ENCODE results near the gene SLC11A1.

SLC11A1 gene

DNA sequence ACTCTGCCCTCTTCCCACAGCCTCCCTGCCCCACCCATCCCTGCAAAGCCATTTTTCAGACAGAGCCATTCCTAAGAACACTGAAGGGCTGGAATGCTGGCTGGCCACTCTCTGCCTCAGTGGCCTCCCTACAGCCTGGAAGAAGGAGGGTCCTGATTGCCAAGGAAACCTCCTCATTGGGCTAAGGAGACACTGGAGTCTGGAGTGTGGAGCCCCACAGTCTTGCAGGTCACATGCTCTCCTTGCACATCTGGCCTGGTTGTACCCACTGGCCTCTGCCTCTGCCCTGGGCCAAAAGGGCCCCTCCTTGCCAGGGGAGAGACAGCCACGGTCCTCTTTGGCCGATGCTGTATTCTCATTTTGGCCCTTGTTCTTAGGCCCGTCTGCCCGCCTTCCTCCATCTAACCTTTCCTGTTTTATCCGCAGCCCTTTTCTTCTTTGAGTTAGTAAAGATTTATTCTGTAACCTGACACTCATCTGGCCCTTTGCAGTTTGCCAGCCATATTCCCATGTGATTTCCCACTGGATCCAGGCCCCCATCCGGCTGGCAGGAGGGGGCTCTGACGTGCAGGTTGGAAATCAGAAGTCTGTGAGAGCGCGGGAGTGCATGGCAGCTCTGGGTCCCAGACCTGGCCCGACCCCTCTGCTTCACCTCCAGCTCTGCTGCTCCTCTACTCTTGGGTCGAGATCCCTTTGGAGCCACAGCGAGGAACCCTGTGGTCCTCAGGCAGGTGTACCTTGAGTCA is 36.4 kb upstream of the SLC11A1 start:
- H3K4me3 ChIP-seq (replicated peaks; ENCODE audit: insufficient read depth, low read length) = no peak overlapping the region
- DNase-seq (ENCODE audit: low read depth in 1 of 2, low spot score in 1 of 2) = no peak
- TF ChIP-seq SPI1 (IDR thresholded peaks at IDR 0.05; ENCODE audit: borderline replicate concordance, low read depth) (no peak), GABPA (IDR thresholded peaks at IDR 0.05; ENCODE audit: low read depth) (no peak), POLR2AphosphoS5 (IDR thresholded peaks at IDR 0.05; ENCODE audit: low read depth) (no peak)
- TF ChIP-seq, protein P1, sequence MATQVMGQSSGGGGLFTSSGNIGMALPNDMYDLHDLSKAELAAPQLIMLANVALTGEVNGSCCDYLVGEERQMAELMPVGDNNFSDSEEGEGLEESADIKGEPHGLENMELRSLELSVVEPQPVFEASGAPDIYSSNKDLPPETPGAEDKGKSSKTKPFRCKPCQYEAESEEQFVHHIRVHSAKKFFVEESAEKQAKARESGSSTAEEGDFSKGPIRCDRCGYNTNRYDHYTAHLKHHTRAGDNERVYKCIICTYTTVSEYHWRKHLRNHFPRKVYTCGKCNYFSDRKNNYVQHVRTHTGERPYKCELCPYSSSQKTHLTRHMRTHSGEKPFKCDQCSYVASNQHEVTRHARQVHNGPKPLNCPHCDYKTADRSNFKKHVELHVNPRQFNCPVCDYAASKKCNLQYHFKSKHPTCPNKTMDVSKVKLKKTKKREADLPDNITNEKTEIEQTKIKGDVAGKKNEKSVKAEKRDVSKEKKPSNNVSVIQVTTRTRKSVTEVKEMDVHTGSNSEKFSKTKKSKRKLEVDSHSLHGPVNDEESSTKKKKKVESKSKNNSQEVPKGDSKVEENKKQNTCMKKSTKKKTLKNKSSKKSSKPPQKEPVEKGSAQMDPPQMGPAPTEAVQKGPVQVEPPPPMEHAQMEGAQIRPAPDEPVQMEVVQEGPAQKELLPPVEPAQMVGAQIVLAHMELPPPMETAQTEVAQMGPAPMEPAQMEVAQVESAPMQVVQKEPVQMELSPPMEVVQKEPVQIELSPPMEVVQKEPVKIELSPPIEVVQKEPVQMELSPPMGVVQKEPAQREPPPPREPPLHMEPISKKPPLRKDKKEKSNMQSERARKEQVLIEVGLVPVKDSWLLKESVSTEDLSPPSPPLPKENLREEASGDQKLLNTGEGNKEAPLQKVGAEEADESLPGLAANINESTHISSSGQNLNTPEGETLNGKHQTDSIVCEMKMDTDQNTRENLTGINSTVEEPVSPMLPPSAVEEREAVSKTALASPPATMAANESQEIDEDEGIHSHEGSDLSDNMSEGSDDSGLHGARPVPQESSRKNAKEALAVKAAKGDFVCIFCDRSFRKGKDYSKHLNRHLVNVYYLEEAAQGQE (IDR thresholded peaks at IDR 0.05; ENCODE audit: insufficient replicate concordance, low read depth) = no peak
- TF ChIP-seq, protein P2, sequence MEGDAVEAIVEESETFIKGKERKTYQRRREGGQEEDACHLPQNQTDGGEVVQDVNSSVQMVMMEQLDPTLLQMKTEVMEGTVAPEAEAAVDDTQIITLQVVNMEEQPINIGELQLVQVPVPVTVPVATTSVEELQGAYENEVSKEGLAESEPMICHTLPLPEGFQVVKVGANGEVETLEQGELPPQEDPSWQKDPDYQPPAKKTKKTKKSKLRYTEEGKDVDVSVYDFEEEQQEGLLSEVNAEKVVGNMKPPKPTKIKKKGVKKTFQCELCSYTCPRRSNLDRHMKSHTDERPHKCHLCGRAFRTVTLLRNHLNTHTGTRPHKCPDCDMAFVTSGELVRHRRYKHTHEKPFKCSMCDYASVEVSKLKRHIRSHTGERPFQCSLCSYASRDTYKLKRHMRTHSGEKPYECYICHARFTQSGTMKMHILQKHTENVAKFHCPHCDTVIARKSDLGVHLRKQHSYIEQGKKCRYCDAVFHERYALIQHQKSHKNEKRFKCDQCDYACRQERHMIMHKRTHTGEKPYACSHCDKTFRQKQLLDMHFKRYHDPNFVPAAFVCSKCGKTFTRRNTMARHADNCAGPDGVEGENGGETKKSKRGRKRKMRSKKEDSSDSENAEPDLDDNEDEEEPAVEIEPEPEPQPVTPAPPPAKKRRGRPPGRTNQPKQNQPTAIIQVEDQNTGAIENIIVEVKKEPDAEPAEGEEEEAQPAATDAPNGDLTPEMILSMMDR (IDR thresholded peaks at IDR 0.05; ENCODE audit: insufficient read depth, low read length) = no peak
- no peak overlapping the region for H3K27ac ChIP-seq (replicated peaks)
- no peaks in the 10 kb centered on the region for H3K27me3 ChIP-seq (ENCODE audit: insufficient read depth, poor library complexity, severe bottlenecking)

- no peak for DNase-seq (ENCODE audit: low read depth in 1 of 2, low spot score in 1 of 2)
- no peaks in the 10 kb centered on the region for H3K27me3 ChIP-seq (ENCODE audit: insufficient read depth, poor library complexity, severe bottlenecking)
- no peak overlapping the region for H3K27ac ChIP-seq (replicated peaks)
- H3K4me3 ChIP-seq (replicated peaks; ENCODE audit: insufficient read depth, low read length) = no peak overlapping the region
- TF ChIP-seq GABPA (IDR thresholded peaks at IDR 0.05; ENCODE audit: low read depth) = no peak
- no peak for TF ChIP-seq SPI1 (IDR thresholded peaks at IDR 0.05; ENCODE audit: borderline replicate concordance, low read depth)
- TF ChIP-seq POLR2AphosphoS5 (IDR thresholded peaks at IDR 0.05; ENCODE audit: low read depth) = no peak
- TF ChIP-seq, protein P1 (IDR thresholded peaks at IDR 0.05; ENCODE audit: insufficient replicate concordance, low read depth) = no peak
- TF ChIP-seq, protein P2 (IDR thresholded peaks at IDR 0.05; ENCODE audit: insufficient read depth, low read length) = no peak
These were observed 34.9 kb upstream of the SLC11A1 start for GRCh38 chr2:218347172-218347571.

DNA sequence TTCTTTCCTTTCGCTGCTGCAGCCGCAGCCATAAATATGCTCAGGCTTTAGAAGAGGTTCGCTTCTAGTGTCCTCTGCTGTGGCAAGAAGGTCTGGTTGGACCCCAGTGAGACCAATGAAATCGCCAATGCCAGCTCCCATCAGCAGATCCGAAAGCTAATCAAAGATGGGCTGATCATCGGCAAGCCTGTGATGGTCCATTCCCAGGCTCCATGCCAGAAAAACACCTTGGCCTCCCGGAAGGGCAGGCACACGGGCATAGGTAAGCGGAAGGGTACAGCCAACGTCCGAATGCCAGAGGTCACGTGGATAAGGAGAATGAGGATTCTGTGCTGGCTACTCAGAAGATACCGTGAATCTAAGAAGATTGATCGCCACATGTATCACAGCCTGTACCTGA is 28.0 kb upstream of the SLC11A1 start:
- H3K27ac ChIP-seq (replicated peaks) = no peak overlapping the region
- no peak overlapping the region for H3K4me3 ChIP-seq (replicated peaks; ENCODE audit: insufficient read depth, low read length)
- TF ChIP-seq, protein P1 (IDR thresholded peaks at IDR 0.05; ENCODE audit: insufficient replicate concordance, low read depth) = no peak
- DNase-seq (ENCODE audit: low read depth in 1 of 2, low spot score in 1 of 2) = no peak
- H3K27me3 ChIP-seq (ENCODE audit: insufficient read depth, poor library complexity, severe bottlenecking) = no peaks in the 10 kb centered on the region
